ENCODE data around the gene HEMGN. TPM values are rescaled to one million over a fixed set of nuclear protein-coding genes. Genes with fewer than 3 reads are reported as not detected.

The HEMGN gene
- total RNA-seq, 6 experiments from 2014 or later, result 0.09 to 2.9 (median 1.0) TPM; not detected in 3

GRCh38 chr9:97943308-97943855, 5.4 kb upstream of the HEMGN start:
- TF ChIP-seq POLR2A (IDR thresholded peaks at IDR 0.05), result no peak
- no peak for TF ChIP-seq CTCF (IDR thresholded peaks at IDR 0.05)
- DNase-seq (no peak), ATAC-seq (no peak)
- H3K27ac ChIP-seq, result no peak overlapping the region
- no peaks in the 10 kb centered on the region for H3K9me3 ChIP-seq
- H3K4me1 ChIP-seq, result no peaks in the 10 kb centered on the region
- intact Hi-C loops (cut with DNase I), result no loop called here
- no peak overlapping the region for H3K4me3 ChIP-seq
- H3K27me3 ChIP-seq, result no peaks in the 10 kb centered on the region
- H3K36me3 ChIP-seq, result no peaks in the 10 kb centered on the region

- DNase-seq (no peak), ATAC-seq (no peak)
- no peaks in the 10 kb centered on the region for H3K9me3 ChIP-seq
- intact Hi-C loops (cut with DNase I), result no loop called here
- 77% methylated on average over 1 of the region's 1 CpG for WGBS (ENCODE audit: insufficient coverage, low coverage, low lambda C conversion rate, missing lambda C conversion rate)
- H3K4me1 ChIP-seq, result no peaks in the 10 kb centered on the region
- no peaks in the 10 kb centered on the region for H3K27me3 ChIP-seq
- no peaks in the 10 kb centered on the region for H3K36me3 ChIP-seq
- H3K4me3 ChIP-seq, result no peak overlapping the region
- no peak for TF ChIP-seq POLR2A (IDR thresholded peaks at IDR 0.05)
- no peak overlapping the region for H3K27ac ChIP-seq
These were observed 3.4 kb upstream of the HEMGN start for GRCh38 chr9:97941323-97941722.

GRCh38 chr9:97940741-97941140, 2.8 kb upstream of the HEMGN start:
- H3K4me1 ChIP-seq, result no peaks in the 10 kb centered on the region
- H3K27ac ChIP-seq, result no peak overlapping the region
- ATAC-seq (no peak), DNase-seq (no peak)
- no peak for TF ChIP-seq CTCF (IDR thresholded peaks at IDR 0.05)
- no peak for TF ChIP-seq POLR2A (IDR thresholded peaks at IDR 0.05)
- no peak overlapping the region for H3K4me3 ChIP-seq
- 41% methylated on average over 3 of the region's 3 CpGs for WGBS (ENCODE audit: insufficient coverage, low coverage, low lambda C conversion rate, missing lambda C conversion rate)
- H3K36me3 ChIP-seq, result no peaks in the 10 kb centered on the region
- intact Hi-C loops (cut with DNase I), result no loop called here
- no peaks in the 10 kb centered on the region for H3K9me3 ChIP-seq
- H3K27me3 ChIP-seq, result no peaks in the 10 kb centered on the region

- no peak for ATAC-seq
These were observed 2.3 kb upstream of the HEMGN start for GRCh38 chr9:97940233-97940632.

GRCh38 chr9:97936998-97937397, 974 bp downstream of the HEMGN start:
- DNase-seq (no peak), ATAC-seq (no peak)
- Histone ChIP-seq H3K27ac (no peak overlapping the region), H3K4me1 (no peaks in the 10 kb centered on the region), H3K9me3 (no peaks in the 10 kb centered on the region), H3K4me3 (no peak overlapping the region), H3K27me3 (no peaks in the 10 kb centered on the region), H3K36me3 (no peaks in the 10 kb centered on the region)
- TF ChIP-seq POLR2A (IDR thresholded peaks at IDR 0.05) (no peak), CTCF (IDR thresholded peaks at IDR 0.05) (no peak)
- intact Hi-C loops (cut with DNase I), result no loop called here

More at GRCh38 chr9:97940233-97940632, 2.3 kb upstream of the HEMGN start:
- Histone ChIP-seq H3K4me3 (no peak overlapping the region), H3K27me3 (no peaks in the 10 kb centered on the region), H3K9me3 (no peaks in the 10 kb centered on the region), H3K27ac (no peak overlapping the region), H3K4me1 (no peaks in the 10 kb centered on the region), H3K36me3 (no peaks in the 10 kb centered on the region)
- DNase-seq, result no peak
- intact Hi-C loops (cut with DNase I), result no loop called here
- no peak for TF ChIP-seq POLR2A (IDR thresholded peaks at IDR 0.05)
- TF ChIP-seq CTCF (IDR thresholded peaks at IDR 0.05), result no peak

All from right lobe of liver (tissue), 6 donors.